ENCODE measurements around the gene AFDN.
A peak's percentile ranks its signal among the peaks of the same experiment; 100 is the strongest.

Gene AFDN

GRCh38 chr6:167858086-167858591 lies 31.4 kb downstream of the AFDN start:
- no peak for TF ChIP-seq CTCF (conservative IDR thresholded peaks at IDR 0.05; ENCODE audit: low read length)
- DNase-seq (ENCODE audit: low read depth): peak; percentile 81
- no peak overlapping the region for H3K4me3 ChIP-seq (ENCODE audit: low read length)

GRCh38 chr6:167858842-167859664 lies 32.3 kb downstream of the AFDN start:
- DNase-seq (ENCODE audit: low read depth): no peak
- TF ChIP-seq CTCF (conservative IDR thresholded peaks at IDR 0.05; ENCODE audit: low read length): no peak
- no peak overlapping the region for H3K4me3 ChIP-seq (ENCODE audit: low read length)

GRCh38 chr6:167860550-167861226 lies 34.0 kb downstream of the AFDN start:
- no peak overlapping the region for H3K4me3 ChIP-seq (ENCODE audit: low read length)
- no peak for TF ChIP-seq CTCF (conservative IDR thresholded peaks at IDR 0.05; ENCODE audit: low read length)
- no peak for DNase-seq (ENCODE audit: low read depth)

GRCh38 chr6:167861424-167861823 lies 34.7 kb downstream of the AFDN start:
- no peak for DNase-seq (ENCODE audit: low read depth)
- no peak for TF ChIP-seq CTCF (conservative IDR thresholded peaks at IDR 0.05; ENCODE audit: low read length)
- H3K4me3 ChIP-seq (ENCODE audit: low read length): no peak overlapping the region

- no peak for DNase-seq (ENCODE audit: low read depth)
- no peak overlapping the region for H3K4me3 ChIP-seq (ENCODE audit: low read length)
- no peak for TF ChIP-seq CTCF (conservative IDR thresholded peaks at IDR 0.05; ENCODE audit: low read length)
Measured at GRCh38 chr6:167863897-167864296, 37.2 kb downstream of the AFDN start.

- no peak for TF ChIP-seq CTCF (conservative IDR thresholded peaks at IDR 0.05; ENCODE audit: low read length)
- no peak for DNase-seq (ENCODE audit: low read depth)
- no peak overlapping the region for H3K4me3 ChIP-seq (ENCODE audit: low read length)
Measured at GRCh38 chr6:167866642-167867041, 39.9 kb downstream of the AFDN start.

- no peak for TF ChIP-seq CTCF (conservative IDR thresholded peaks at IDR 0.05; ENCODE audit: low read length)
- H3K4me3 ChIP-seq (ENCODE audit: low read length): no peak overlapping the region
- DNase-seq (ENCODE audit: low read depth): no peak
Measured at GRCh38 chr6:167870321-167870720, 43.6 kb downstream of the AFDN start.

Data from AG10803 (cell line).